HL-60 (cell line): Measurements from ENCODE around the gene POTEF.
"Not testable (repeated sequence)": the region's sequence is repeated elsewhere in the genome, so short reads cannot be mapped to it uniquely, and the experiment has no call there.

ENCODE experiments used
- DNase-seq, 2 experiments: peaks; one replicate each; pipeline ENCODE4 v3.0.0-alpha.2; 2010 to 2020; ENCODE audit warnings: low read depth in 1 of 2, low spot score in 1 of 2
- H3K27ac ChIP-seq: fragments of 250-450 bp; sonication (Bioruptor Pico); replicated peaks from 2 replicates; pipeline ENCODE4 v1.5.1; 2020; ENCODE audit warnings: mild to moderate bottlenecking, moderate library complexity
- H3K27me3 ChIP-seq: fragments of 250-450 bp; sonication (Bioruptor Pico); 2 replicates; pipeline ENCODE4 v1.5.1; 2021; ENCODE audit warnings: mild to moderate bottlenecking, moderate library complexity; ENCODE audit not compliant: insufficient read depth, poor library complexity, severe bottlenecking
- H3K4me3 ChIP-seq: replicated peaks from 2 replicates; pipeline ENCODE4 v1.5.1; 2011; ENCODE audit warnings: mild to moderate bottlenecking, control low read depth, low read length; ENCODE audit not compliant: insufficient read depth
- GABPA ChIP-seq: IDR thresholded peaks from 2 replicates; pipeline ENCODE4 v1.6.1; 2012; ENCODE audit warnings: low read depth
- POLR2AphosphoS5 ChIP-seq: IDR thresholded peaks from 2 replicates; pipeline ENCODE4 v1.6.1; 2012; ENCODE audit warnings: low read depth
- SPI1 ChIP-seq: IDR thresholded peaks from 2 replicates; pipeline ENCODE4 v1.6.1; 2012; ENCODE audit warnings: low read depth, mild to moderate bottlenecking, borderline replicate concordance
- TF ChIP-seq, protein P1 (sequence below): IDR thresholded peaks from one replicate; pipeline ENCODE4 v1.5.1; 2011; ENCODE audit warnings: low read length, control low read depth, inconsistent platforms; ENCODE audit not compliant: insufficient read depth
- TF ChIP-seq, protein P2 (sequence below): IDR thresholded peaks from 2 replicates; pipeline ENCODE4 v1.6.1; 2012; ENCODE audit warnings: low read depth; ENCODE audit not compliant: insufficient replicate concordance

POTEF gene

DNA sequence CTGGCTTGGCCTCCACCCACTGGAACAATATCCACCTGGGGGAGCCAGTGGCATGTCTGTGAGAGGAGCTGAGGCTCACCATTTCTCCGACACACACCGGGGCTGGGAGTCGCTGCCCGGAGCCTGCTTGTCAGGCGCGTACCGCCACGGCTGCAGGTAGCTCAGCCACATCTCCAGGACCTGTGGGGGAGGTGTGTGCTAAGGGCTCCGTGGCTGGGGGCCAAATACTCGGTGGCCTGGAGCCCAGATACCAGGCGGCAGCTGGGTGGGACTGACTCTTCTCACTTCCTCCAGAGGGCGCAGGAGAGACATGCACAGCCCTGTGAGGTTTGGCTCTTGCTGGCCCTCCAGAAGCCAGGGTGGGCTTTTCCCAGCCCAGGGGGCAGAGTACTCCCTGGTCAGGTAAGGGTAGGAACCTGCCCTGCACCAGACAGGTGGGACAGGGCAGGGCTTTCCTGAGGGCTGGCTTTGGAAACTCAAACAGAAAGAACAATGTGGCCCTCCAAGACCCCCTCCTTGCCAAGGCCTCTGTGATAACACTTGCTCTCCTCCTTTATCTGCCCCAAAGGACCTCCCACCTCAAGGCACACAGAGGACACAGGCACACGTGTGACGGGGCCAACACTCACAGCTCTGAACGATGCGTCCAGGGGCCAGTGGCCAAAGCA is 27.1 kb upstream of the POTEF start:
- not testable (repeated sequence) for H3K27me3 ChIP-seq, H3K27ac ChIP-seq, H3K4me3 ChIP-seq
- TF ChIP-seq, protein P1, sequence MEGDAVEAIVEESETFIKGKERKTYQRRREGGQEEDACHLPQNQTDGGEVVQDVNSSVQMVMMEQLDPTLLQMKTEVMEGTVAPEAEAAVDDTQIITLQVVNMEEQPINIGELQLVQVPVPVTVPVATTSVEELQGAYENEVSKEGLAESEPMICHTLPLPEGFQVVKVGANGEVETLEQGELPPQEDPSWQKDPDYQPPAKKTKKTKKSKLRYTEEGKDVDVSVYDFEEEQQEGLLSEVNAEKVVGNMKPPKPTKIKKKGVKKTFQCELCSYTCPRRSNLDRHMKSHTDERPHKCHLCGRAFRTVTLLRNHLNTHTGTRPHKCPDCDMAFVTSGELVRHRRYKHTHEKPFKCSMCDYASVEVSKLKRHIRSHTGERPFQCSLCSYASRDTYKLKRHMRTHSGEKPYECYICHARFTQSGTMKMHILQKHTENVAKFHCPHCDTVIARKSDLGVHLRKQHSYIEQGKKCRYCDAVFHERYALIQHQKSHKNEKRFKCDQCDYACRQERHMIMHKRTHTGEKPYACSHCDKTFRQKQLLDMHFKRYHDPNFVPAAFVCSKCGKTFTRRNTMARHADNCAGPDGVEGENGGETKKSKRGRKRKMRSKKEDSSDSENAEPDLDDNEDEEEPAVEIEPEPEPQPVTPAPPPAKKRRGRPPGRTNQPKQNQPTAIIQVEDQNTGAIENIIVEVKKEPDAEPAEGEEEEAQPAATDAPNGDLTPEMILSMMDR, result peak; percentile 18
- peak in 1 of 2 experiments; percentile 24 for DNase-seq

DNA sequence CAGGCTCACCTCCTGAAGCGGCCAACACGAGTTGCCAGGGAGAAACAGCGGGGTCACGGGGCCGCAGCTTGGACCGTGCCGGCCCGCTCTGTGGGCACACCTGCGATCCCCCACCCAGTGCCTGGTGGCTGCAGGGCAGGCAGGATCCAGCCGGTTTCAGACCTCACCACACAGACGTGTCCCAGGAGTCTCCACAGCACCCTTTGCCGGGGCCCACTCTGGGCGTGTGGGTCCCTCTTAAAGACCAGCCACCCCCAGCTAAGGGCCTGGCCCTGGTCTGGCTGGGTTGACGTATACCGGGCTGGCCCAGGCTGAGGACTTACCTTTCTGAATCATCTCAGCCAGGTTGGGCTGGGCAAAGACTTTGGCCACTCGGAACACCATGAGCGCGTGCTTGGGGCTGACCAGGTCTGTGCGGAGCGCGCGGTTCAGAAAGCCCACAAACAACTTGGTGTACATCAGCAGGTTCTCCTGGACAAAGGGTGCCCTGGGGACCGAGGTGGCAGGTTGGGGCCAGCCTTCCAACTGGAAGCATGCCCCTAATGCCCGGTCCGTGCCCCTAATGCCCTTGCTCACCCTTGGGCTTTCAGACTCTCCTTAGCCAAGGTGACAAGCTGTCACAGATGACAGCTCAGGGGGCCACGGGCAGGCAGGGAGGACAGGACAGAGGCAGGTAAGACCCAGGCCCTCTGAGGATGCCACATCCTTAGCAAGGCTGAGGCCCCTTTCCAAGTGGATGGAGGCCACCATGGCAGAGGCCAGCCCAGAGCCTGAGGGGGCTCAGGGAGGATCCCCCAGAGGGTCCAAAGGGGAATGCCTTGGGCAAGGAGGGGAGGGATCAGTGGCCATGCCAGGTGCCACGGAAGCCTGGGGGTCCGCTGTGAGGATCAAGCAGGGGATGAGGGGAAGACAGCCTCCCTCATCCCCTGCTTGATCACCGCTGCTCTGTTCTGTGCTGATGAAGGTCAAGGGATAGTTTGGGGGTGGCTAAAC is 26.0 kb upstream of the POTEF start:
- no peaks in the 10 kb centered on the region for H3K27me3 ChIP-seq
- H3K4me3 ChIP-seq, result no peak overlapping the region
- no peak for DNase-seq
- TF ChIP-seq, protein P2, sequence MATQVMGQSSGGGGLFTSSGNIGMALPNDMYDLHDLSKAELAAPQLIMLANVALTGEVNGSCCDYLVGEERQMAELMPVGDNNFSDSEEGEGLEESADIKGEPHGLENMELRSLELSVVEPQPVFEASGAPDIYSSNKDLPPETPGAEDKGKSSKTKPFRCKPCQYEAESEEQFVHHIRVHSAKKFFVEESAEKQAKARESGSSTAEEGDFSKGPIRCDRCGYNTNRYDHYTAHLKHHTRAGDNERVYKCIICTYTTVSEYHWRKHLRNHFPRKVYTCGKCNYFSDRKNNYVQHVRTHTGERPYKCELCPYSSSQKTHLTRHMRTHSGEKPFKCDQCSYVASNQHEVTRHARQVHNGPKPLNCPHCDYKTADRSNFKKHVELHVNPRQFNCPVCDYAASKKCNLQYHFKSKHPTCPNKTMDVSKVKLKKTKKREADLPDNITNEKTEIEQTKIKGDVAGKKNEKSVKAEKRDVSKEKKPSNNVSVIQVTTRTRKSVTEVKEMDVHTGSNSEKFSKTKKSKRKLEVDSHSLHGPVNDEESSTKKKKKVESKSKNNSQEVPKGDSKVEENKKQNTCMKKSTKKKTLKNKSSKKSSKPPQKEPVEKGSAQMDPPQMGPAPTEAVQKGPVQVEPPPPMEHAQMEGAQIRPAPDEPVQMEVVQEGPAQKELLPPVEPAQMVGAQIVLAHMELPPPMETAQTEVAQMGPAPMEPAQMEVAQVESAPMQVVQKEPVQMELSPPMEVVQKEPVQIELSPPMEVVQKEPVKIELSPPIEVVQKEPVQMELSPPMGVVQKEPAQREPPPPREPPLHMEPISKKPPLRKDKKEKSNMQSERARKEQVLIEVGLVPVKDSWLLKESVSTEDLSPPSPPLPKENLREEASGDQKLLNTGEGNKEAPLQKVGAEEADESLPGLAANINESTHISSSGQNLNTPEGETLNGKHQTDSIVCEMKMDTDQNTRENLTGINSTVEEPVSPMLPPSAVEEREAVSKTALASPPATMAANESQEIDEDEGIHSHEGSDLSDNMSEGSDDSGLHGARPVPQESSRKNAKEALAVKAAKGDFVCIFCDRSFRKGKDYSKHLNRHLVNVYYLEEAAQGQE, result no peak
- TF ChIP-seq, protein P1, result no peak
- TF ChIP-seq SPI1 (no peak), GABPA (no peak), POLR2AphosphoS5 (no peak)
- no peak overlapping the region for H3K27ac ChIP-seq

DNA sequence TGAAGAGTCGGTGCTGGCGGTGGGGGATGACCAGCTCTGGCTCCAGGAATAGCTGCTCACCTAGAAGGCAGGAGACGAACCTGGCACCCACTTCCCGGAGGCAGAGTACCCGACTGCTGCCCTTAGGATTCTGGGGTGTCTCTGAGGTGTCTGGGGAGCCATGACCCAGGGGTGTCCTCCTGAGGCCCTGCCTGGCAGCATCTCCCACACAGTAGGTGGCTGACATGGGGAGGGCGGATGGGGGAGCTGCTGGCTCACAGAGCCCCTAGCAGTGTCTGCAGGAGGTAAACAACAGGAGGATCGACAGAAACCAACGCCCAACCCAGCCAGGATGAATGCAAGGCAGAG is 25.4 kb upstream of the POTEF start:
- not testable (repeated sequence) for H3K27me3 ChIP-seq, DNase-seq, H3K4me3 ChIP-seq, H3K27ac ChIP-seq

DNA sequence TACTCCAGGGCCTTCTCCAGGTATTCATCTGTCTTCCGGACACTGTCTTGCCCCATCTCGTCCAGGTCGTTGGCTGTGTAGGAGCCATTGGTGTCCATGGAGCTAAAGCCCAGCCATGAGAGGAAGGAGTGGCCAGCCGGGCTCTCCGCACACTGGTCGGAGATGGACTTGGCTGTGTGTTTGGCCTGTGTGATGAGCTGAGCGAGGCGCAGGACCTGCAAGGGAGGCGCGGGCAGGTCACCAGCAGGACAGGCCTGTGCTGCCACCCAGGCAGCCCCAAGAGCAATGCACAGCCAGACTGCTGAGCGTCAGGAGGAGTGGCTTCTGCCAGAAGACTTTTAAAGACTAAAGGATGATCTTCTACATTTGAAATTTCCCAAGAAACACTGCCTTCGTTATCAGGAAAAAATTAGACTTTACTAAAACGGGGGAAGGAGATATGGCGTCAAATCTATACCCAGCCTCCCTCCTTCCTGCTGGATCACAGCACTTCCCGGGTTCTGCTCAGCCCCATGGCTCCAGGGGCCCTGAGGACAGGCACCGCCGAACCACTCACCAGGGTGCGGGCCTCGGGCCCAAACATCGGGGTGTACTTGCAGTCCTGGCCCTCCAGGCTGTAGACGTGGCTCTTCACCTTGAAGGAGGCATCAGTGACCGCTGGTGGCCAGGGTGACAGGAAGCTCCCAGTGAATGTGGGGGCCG is 24.9 kb upstream of the POTEF start:
- H3K4me3 ChIP-seq, result not testable (repeated sequence)

DNA sequence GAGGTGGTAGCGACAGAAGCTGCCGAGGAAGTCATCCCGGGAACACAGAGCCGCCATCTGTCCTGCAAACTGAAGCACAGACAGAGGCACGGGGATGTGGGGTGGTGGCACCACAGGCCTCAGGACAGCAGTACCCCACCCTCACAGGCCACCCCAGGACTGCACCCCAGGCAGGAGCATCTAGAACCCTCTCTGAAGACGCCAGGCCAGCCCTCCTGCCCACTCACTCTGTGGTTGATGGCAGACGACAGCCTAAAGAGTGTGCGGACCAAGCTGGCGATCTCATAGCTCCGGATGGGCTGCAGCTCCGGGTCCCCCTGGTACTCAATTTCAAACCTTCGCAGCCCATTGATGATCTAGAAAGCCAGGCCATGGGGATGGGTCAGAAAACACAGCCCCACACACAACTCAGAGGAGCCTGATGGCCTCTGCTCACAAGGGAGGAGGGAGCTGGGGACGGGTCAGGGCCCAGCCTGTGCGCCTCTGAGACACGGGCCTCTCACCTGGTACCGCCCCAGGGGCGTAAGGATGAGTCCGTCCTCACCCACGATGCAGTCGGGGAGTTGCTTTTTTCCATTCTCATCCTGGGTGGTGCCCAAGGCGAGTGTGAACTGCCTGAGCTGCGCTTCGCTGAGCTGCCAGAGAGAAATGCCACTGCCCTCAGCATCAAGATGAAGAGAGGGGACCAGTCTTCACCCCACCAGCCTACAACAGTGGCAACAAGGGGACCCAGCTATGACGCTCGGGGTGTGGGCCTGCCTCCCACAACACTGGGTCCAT is 24.0 kb upstream of the POTEF start:
- no peak for DNase-seq

More for the DNA sequence above, 24.9 kb upstream of the POTEF start:
- H3K27ac ChIP-seq, H3K27me3 ChIP-seq, DNase-seq: not testable (repeated sequence)

More for the DNA sequence above, 24.0 kb upstream of the POTEF start:
- H3K27me3 ChIP-seq, result no peaks in the 10 kb centered on the region
- no peak overlapping the region for H3K27ac ChIP-seq
- TF ChIP-seq POLR2AphosphoS5 (no peak), GABPA (no peak), SPI1 (no peak)
- TF ChIP-seq, protein P1, result no peak
- TF ChIP-seq, protein P2, result no peak
- no peak overlapping the region for H3K4me3 ChIP-seq
